ENCODE measurements around the gene NUF2. TPM values are rescaled to one million over a fixed set of nuclear protein-coding genes. Genes with fewer than 3 reads are reported as not detected.

NUF2 gene
- total RNA-seq, 1 experiment from 2014 or later, result 30.7 TPM

- H2BK5ac ChIP-seq (ENCODE audit: insufficient read length, low read length), result no peak overlapping the region
- H3K23me2 ChIP-seq (ENCODE audit: insufficient read length, low read depth, low read length, poor library complexity, severe bottlenecking), result no peaks in the 10 kb centered on the region
- 0 out of 4 replicates have a peak, but pooled peaks cover 0 to 2% of the 10 kb centered on the region in 2 experiments for H3K4me1 Mint-ChIP-seq
- peaks cover 0 to 2% (median 0%) of the 10 kb centered on the region in 3 experiments; a peak in 1 of 7 replicates for H3K36me3 Mint-ChIP-seq (ENCODE audit: insufficient read depth in 1 of 3, low read depth in 3 of 3)
- H3K27ac ChIP-seq (ENCODE audit: insufficient read length, low read depth, low read length), result no peak overlapping the region
- no peak overlapping the region for H2BK12ac ChIP-seq (ENCODE audit: insufficient read length, low read depth, low read length)
- no peak overlapping the region for H4K8ac ChIP-seq (replicated peaks; ENCODE audit: insufficient read length, low read depth, low read length)
- H4K91ac ChIP-seq (ENCODE audit: insufficient read length, low read depth, low read length), result no peak overlapping the region
- no peaks in the 10 kb centered on the region for H3K27me3 Mint-ChIP-seq (ENCODE audit: low read depth)
- H3K9me3 ChIP-seq (ENCODE audit: control insufficient read depth, low read depth, low read length), result no peaks in the 10 kb centered on the region
- H3K9me3 Mint-ChIP-seq, result peaks cover 0 to 5% of the 10 kb centered on the region in 2 experiments; a peak in 1 of 5 replicates
- H3K18ac ChIP-seq (ENCODE audit: insufficient read length, low read depth, low read length), result no peak overlapping the region
- no peak overlapping the region for H2BK20ac ChIP-seq (ENCODE audit: low read depth, low read length, poor library complexity, severe bottlenecking)
- H3K4me3 Mint-ChIP-seq, result no peak overlapping the region
- no peaks in the 10 kb centered on the region for H3K27me3 ChIP-seq (ENCODE audit: insufficient read depth, low read length)
- H3K4me2 ChIP-seq (ENCODE audit: insufficient read depth, insufficient read length, low read length), result no peak overlapping the region
- H3K9ac ChIP-seq (ENCODE audit: extremely low read depth, insufficient read length, low read length), result no peak overlapping the region
- no peaks in the 10 kb centered on the region for H3K4me1 ChIP-seq (ENCODE audit: insufficient read depth, low read length)
- no peak overlapping the region for H2AK5ac ChIP-seq (ENCODE audit: insufficient read length, low read length)
- H3K23ac ChIP-seq (ENCODE audit: insufficient read length, low read depth, low read length), result no peak overlapping the region
- no peak overlapping the region for H3K4ac ChIP-seq (ENCODE audit: low read depth, low read length)
- H4K20me1 ChIP-seq (ENCODE audit: control insufficient read depth, insufficient read depth, insufficient read length), result no peaks in the 10 kb centered on the region
- no peak for DNase-seq
- no peak overlapping the region for H3K14ac ChIP-seq (ENCODE audit: insufficient read depth, low read length)
- no peak overlapping the region for H3K56ac ChIP-seq (ENCODE audit: insufficient read length, low read depth, low read length)
- H2BK120ac ChIP-seq (ENCODE audit: low read depth, low read length, poor library complexity, severe bottlenecking), result no peak overlapping the region
- no CpG with 5 or more reads among the region's 2 CpGs for WGBS (ENCODE audit: extremely low coverage, insufficient read length, low lambda C conversion rate)
- no peaks in the 10 kb centered on the region for H3K79me2 ChIP-seq (ENCODE audit: insufficient read depth, low read length)
- no peaks in the 10 kb centered on the region for H3K79me1 ChIP-seq (ENCODE audit: insufficient read depth, low read depth, low read length, poor library complexity, severe bottlenecking)
- no peak overlapping the region for H2AFZ ChIP-seq (ENCODE audit: low read length)
- no peak overlapping the region for H3K27ac Mint-ChIP-seq
- TF ChIP-seq CTCF (conservative IDR thresholded peaks at IDR 0.05), result no peak
- H4K5ac ChIP-seq (ENCODE audit: insufficient read length, low read depth, low read length), result no peak overlapping the region
- H2BK15ac ChIP-seq (ENCODE audit: low read depth, low read length), result no peak overlapping the region
- no peak overlapping the region for H3T11ph ChIP-seq (ENCODE audit: low read length)
Observed at GRCh38 chr1:163378554-163378953, 56.8 kb downstream of the NUF2 start.

Measured in H9 (cell line).